ENCODE measurements around the gene GYS1.

GRCh38 chr19:49016067-49016839 is 23.1 kb upstream of the GYS1 start:
- TF ChIP-seq GATA3 (IDR thresholded peaks at IDR 0.05; ENCODE audit: low read depth, low read length), result no peak
- TF ChIP-seq GATA2 (IDR thresholded peaks at IDR 0.05; ENCODE audit: low read depth, low read length), result no peak

Measured in SH-SY5Y (cell line).